HG02870 (cell line): Measurements from ENCODE around the gene BBS4.
"Not testable (repeated sequence)": the region's sequence is repeated elsewhere in the genome, so short reads cannot be mapped to it uniquely, and the experiment has no call there.

Experiments
- ATAC-seq: cut with Tn5 transposase; IDR thresholded peaks from one replicate; pipeline ENCODE4 v1.9.1; 2021; ENCODE audit warnings: mild to moderate bottlenecking, moderate library complexity; ENCODE audit not compliant: unreplicated experiment

Gene BBS4

DNA sequence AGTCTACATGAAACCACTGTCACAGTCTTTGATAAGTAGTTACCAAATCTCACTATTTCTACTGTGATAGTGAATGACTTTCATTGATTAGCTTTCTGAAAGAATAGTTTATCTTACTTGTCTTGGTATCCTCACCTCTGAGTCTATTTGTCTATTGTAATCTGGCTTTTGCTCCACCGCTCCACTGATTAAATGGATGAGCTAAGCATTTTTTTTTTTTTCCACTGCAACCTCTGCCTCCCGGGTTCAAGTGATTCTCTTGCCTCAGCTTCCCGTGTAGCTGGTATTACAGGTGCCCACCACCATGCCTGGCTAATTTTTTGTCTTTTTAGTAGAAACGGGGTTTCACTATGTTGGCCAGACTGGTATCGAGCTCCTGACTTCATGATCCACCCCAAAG, 12.9 kb downstream of the BBS4 start:
- no peak for ATAC-seq

GRCh38 chr15:72700076-72700475, 14.1 kb downstream of the BBS4 start:
- ATAC-seq = no peak

DNA sequence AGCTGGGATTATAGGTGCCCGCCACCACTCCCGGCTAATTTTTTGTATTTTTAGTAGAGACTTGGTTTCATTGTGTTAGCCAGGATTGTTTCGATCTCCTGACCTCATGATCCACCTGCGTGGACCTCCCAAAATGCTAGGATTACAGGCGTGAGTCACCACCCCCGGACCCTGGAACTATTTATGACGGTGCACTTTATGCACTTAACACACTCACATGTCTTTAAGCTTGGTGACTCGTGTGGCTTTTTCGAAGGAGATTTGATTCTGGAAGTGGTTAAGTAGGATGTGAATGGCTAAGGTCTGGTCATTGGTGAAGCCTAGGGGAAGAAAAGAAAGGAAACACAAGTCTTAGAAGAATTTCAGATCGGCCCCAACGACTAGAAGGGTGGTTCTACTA, 20.3 kb downstream of the BBS4 start:
- no peak for ATAC-seq

GRCh38 chr15:72708551-72709303, 22.7 kb downstream of the BBS4 start:
- not testable (repeated sequence) for ATAC-seq

- no peak for ATAC-seq
Observed at GRCh38 chr15:72722071-72722696, 36.2 kb downstream of the BBS4 start.

GRCh38 chr15:72724028-72724427, 38.0 kb downstream of the BBS4 start:
- no peak for ATAC-seq

- ATAC-seq = no peak
Observed at GRCh38 chr15:72725446-72725845, 39.4 kb downstream of the BBS4 start.

- ATAC-seq = not testable (repeated sequence)
Observed at GRCh38 chr15:72725851-72726250, 39.8 kb downstream of the BBS4 start.

GRCh38 chr15:72727154-72727553, 41.1 kb downstream of the BBS4 start:
- no peak for ATAC-seq

GRCh38 chr15:72728249-72728648, 42.2 kb downstream of the BBS4 start:
- ATAC-seq = not testable (repeated sequence)

DNA sequence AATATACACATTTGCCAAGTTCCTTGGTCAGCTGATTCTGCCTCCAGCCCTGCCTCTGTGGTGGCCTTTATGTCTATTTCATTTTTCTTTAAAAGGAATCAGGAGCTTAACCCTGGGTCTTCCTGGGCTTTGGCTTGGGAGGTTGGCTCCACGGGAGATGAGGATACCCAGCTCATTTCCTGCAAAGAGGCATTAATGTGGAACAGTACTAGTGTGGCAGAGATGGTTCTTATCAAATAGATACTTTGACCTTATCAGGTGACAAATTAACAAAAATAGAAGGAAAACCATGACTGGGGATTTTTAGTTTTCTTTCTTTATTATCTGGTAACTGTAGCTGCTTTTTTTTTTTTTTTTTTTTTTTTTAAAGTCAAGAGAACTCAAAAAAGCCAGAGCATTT, 42.8 kb downstream of the BBS4 start:
- no peak for ATAC-seq

GRCh38 chr15:72732086-72732485, 46.1 kb downstream of the BBS4 start:
- no peak for ATAC-seq

GRCh38 chr15:72732516-72732915, 46.5 kb downstream of the BBS4 start:
- ATAC-seq = no peak

DNA sequence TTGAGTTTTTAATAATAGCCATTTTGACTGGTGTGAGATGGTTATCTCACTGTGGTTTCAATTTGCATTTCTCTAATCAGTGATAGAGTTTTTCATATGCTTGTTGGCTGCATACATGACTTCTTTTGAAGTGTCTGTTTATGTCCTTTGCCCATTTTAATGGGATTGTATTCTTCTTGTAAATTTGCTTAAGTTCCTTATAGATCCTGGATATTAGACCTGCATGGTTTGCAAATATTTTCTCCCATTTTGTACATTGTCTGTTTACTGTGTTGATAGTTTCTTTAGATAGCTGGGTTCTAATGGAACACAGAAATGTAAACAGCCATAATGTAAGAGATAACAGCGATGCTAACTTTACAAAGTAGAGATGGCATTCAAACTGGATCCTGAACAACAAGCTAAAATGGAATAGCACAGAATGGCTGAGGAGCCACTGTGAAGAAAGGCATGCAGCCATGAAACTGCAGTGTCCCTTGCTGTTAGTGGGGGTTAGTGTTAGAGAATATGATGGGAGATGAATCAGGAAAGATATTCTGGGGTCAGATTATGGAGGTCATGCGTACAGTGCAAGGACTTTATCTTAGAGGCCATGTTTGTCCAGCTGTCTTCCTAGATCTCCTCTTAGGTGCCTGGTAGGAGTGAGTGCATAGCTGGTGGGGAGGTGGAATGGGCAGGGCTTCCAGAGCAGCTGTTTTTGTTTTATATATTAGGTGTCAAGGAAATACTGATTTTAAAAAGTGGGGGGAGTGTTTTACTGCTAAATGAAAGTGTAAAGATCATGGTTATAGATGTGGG, 48.1 kb downstream of the BBS4 start:
- no peak for ATAC-seq

DNA sequence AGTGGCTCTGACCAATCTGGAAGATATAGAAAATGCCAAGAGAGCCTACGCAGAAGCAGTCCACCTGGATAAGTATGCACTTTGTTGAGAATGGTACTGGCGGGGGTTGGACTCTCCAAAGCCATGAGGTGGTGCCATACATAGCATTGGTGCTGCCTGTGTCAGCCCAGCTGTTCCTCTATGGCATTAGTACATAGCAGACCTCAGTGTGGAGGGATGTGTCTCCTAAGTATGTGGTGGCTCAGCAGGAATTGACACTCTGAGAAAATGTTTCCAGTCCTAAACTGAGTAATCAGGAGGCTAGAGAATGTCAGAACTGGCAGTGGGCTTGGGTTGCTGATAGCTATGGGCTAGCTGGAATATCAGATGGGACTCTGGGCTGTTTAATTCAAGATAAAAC, 49.1 kb downstream of the BBS4 start:
- no peak for ATAC-seq

DNA sequence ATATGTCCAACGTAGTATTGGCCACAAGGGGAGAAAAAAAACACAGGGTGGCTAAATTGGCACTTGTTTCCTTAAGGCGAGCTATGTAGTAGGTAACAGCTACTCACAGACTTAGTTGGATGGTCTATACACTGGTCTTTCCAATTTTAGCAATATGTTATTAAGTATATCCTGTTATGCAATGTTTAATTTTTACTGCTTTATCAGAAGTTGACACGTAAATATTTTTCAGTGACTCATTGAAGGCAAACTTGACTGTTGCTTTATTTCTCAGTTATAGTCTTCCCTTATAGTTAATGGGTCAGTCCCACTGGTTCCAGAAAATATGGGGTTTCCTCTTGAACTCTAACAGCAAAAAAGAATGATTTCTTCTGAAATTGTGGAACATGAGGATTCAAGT, 51.1 kb downstream of the BBS4 start:
- no peak for ATAC-seq

DNA sequence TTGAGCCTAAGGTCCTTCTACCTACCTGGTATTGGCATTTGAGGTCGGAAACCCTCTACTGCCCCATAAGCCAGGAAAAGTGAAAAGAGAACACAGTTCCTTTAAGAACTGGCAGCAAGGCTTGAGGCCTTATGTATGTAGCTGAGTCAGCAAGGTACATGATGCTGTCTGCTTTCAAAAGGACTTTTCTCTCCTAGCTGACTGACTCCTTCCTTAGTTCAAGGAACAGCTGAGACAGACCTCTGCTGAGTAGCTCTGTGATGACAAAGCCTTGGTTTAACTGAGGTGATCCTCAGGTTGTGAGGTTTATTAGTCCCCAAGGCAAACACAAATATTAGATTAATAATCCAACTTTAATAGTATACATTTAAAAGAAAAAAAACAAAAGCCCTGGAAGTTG, 51.7 kb downstream of the BBS4 start:
- no peak for ATAC-seq

DNA sequence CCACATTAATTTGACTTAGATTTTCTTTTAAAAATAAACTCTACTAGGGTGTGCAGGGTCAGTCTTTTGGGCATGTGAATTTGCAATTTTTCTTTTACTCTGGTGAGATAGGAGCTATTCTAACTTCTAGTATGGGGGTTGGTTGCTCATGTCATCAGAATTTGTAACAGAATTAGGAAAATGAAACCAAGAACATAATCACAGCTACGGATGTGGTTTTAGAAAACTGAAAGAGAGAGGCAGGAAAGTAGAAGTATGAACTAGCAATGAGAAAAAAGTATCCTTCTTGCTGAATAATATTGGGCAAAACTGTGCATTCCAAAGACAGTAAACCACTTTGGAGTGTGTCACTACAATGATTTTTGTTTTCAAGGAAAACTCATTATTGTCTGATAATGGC, 54.2 kb downstream of the BBS4 start:
- ATAC-seq = peak; percentile 79

- no peak for ATAC-seq
Observed at GRCh38 chr15:72749700-72750099, 63.7 kb downstream of the BBS4 start.

DNA sequence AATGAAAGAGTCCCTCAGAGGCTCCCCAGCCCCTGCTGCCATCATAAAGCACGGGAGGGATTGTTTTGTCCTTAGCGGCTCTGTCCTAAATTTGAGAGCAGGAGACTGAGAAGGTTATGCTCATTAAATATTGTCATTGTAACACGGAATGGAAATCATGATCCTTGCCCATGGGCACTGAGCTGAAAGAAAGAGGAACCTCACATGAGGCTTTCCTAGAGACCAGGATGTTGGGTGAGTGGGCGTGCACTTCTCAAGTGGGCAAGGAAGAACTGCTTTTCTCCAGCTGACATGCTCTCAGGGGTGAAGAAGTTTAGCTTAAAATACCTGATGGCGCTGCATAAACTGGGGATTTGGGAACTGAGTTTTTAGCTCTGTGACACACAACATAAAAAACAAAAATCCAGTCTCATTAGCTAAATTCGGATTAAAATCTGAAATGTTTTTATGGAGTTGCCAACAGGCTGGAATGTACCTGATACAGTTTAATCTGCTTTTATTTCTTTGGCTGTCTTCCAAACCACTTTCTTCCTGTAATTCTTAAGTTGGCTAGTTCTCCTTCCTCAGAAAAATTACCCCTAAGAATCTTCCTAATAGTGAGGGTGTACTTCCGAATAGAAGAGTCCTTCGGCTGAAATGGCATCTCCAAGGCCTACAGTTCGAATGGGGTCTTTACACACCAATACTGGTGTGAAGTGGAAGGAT, 65.9 kb downstream of the BBS4 start:
- ATAC-seq = no peak

DNA sequence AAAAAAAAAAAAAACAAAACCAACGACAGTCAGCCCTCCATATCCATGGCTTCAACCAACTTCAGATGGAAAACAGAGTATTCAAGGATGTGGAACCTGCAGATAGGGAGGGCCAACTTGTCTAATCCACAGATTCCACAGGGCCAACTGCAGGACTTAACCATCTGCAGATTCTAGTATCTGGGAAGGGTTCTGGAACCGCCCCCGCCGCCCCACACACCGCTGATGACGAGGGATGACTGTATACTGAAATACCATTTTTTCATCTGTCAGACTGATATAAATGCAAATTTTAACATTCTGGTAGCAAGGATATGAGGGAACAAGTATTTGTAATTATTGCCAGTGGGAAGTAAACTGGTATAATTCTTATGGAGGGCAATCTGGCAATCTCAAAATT, 68.1 kb downstream of the BBS4 start:
- ATAC-seq = no peak
